GM19238 (cell line): Measurements from ENCODE around the gene TEX44.

Source experiments
- DNase-seq: peaks from one replicate; pipeline ENCODE4 v3.0.0; 2011; ENCODE audit warnings: low spot score; ENCODE audit not compliant: insufficient read length

The TEX44 gene

DNA sequence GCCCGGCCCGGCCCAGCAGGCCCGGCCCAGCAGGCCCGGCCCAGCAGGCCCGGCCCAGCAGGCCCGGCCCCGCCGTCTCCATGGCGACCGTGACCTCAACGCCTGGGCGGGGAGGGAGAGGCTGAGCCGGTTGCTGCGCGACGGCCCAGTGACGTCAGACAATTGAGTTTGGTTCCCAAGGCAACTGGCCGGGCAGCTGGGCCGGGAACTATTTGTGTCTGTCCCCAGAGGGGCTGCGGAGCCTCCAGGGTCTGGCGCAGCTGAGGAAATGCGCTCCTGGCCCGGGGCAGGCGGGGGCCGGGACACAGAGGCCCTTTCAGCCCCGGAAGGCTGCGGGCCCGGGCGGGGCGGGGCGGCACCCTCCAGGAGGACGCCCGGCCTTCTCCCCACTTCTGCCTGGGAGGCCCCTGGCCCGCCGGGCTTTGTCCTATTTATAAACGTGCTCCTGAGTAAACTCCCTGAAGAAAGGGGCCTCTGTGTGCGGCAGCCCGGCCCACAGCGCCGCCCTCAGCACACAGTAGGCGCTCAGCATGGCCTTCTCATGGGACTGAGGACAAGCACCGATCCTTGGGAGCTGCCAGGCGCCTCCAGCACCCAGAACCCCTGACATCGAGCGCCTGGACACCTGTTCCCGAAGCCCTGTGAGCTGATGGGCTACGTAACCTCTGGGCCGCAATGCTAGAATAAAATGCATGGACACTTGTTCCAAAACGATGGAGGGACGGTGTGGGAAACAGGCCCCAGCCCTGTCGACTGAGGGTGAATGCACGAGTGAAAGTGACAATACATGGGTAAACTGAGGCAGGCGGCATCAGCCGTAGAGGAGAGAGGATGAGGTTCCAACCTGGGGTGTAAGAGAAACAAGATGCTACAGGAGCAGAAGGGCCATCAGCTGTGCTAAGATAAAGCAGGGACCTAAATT, 12.3 kb downstream of the TEX44 start:
- DNase-seq = peak; percentile 96

DNA sequence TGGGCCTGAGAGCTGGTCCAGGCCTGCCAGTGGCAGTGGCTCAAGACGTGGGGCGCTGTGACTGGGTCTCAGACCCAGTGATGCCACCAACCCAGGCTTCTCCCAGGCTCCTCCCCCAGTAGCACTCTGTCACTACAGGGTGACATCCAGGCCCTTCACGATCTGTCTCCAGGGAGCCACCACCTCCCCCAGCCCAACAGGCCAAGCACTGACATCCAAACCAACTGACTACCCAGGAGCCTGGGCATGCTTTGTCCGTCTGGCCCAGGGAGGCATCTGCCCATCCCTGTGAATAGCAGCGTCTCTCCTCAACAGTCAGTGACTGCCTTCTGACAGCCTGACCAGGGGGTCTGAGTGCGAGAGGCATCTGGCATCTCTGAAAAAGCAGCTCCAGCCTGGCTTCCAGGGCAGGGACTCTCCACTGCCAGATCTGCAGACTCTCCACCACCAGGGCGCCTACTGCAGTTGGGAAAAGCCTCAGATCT, 13.0 kb downstream of the TEX44 start:
- DNase-seq = no peak

DNA sequence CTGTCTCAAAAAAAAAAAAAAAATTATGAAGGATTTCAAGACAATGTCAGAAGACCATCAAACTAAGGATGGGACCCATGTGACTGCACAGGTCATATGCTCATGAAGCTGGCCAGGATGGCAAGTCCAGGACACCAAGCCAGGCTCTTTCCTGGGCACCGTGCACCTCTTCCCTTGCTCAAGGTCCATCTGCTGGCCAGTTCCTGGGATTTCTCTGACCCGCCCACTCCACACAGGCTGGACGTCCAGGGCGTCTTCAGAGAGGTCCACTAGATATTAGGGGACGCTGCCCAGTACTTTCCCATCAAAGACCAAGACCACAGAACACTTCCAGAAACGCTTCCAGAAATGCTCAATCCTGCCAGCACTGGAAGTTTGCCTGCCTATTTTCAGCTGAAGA, 14.3 kb downstream of the TEX44 start:
- DNase-seq = no peak

DNA sequence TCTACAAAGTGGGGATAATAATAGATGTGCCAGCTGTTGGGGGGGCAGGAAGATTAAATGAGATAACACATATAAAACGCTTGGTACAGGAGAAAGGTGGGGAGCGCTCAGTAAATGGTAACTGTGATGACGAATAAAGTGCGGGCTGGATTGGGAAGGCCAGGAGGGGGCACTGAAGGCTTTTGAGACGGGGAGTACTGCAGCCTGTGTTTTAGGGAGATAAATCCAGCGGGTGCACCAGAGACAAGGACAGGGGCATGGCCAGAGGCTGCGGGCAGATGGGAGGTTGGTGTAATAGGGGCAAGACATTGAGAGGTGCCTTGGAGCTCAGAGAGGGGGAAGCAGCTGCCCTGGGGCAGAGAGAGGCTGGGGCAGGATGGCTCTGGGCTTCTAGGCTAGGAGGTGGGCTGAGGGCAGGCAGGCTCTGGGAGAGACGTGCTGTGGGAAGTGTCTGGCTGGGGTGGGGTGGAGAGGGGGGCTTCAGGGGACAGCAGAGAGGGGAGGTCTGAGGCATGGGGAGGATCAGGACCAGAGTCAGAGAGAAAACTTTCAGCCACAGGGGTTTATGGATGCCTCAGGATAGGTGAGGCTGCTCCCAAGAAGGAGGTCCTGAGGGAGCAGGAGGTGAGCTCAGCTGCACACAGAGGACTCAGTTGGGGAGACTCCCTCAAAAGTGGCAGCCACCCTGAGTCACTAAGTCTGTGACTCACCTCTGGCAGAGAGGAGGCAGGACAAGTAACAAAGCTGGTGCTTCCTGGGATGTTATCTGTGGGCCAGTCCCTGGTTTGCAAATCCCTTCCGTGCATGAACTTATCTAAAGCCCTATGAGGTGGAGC, 18.8 kb downstream of the TEX44 start:
- DNase-seq = no peak

DNA sequence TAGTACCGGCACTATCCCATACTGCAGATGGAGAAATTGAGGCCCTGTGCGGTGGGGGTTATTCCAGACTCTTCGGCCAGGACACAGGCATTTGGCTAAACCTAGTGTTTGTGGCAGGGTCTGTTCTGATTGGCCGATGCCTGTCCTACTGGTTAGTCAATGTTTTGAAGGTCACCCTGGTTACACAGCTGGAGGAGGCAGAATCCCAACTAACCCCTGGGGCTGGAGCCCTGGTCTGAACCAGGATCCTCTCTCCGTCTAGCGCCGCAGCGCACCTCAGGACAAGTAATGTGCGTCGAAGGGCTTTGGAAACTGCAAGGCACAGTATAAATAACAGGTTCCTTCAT, 19.4 kb downstream of the TEX44 start:
- no peak for DNase-seq

DNA sequence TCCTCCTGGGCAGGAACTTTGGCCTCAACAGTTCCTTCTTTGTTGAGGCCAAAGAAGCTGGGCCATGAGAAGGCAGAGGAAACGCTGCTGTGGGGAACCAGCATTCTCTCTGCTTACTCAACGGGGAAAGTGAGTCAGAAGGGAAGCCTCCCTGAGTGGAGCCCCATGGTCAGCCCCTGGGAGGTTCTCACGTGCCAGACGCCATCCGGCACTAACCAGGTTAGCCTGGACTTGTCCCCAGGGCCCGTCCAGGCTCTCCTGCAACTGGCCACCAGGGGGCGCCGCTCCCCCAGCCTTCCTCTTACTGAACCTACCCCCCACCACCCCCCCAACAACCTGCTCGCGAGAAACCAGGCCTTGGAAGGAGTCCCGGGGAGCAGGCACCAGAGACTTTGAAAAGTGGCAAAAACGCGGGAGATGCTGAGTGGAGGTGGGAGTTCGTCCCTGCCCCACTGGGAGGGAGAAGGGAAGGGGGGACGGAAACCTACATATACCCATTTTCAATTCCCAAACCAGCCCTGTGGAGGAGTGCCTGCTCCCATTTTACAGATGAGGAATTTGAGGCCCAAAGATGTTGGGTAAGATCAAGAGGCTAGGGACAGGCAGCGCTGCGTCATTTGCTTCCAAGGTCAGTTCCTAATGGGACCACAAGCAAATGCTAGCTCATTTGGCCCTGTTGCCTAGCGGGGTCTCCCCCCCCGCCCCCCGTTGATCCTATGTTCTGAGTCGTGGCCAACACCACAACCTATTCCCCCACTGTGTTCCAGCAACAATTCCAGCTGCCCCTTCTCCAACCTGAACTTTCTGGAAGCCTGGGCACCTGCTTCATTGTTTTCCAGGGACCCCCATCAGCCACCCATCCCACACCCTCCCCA, 20.0 kb downstream of the TEX44 start:
- peak; percentile 92 for DNase-seq

DNA sequence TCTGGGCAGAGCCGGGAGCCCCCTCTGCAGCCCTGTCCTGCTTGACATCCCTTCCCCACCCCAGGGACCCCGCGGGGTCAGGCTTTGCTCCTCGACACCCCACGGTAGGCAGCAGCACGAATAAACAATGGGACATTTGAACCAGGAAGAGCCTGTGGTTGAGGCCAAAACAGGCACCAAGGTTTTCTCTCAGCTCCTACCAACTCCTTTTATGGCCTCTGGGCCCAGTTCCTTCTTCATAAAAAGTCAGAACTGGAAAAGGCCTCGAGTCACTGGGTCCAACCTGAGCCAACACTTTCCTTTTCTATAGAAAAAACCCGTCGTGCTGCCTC, 20.6 kb downstream of the TEX44 start:
- peak; percentile 44 for DNase-seq

DNA sequence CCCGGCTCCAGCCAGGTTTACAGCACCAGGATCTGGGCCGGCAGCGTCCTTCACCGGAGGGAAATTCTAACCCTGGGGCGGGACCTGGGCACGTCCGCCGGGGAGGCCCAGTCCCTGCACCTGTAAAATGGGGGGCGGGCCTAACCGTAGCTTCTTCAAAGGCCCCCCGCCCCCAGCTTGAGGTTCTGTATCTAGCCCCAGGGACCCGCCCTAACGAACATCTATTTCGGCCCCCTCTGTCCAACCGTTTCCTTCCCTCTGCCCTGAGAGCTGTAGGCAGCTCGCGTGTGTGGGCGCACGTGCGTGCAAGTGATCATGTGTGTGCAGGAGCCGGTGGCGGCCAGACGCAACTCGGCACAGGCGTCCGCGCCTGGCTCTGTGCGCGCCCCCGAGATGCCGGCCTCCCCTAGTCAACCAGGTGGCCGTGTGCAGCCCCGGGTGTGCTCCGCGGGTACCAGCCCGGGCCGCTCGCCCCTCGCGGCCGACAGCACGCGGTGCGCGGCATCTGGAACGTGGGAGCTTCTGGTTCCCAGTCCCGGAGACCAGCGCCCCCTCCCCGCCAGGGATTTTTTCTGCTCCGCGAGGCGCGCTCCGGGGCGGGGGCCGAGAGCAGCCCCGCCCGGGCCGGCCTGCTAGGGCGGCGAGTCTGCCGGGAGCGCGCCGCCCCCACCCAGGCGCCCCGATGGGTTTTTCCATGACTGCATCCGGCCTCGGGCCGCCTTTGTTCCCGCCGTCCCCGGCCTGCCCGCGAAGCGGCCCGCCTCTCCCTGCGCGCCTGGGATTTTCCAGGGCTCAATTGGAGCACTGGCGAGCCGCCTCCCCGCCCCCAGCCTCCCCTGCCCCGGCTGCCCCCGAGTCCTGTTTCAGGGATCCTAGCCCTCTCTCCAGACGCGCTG, 21.2 kb downstream of the TEX44 start:
- peak; percentile 80 for DNase-seq

DNA sequence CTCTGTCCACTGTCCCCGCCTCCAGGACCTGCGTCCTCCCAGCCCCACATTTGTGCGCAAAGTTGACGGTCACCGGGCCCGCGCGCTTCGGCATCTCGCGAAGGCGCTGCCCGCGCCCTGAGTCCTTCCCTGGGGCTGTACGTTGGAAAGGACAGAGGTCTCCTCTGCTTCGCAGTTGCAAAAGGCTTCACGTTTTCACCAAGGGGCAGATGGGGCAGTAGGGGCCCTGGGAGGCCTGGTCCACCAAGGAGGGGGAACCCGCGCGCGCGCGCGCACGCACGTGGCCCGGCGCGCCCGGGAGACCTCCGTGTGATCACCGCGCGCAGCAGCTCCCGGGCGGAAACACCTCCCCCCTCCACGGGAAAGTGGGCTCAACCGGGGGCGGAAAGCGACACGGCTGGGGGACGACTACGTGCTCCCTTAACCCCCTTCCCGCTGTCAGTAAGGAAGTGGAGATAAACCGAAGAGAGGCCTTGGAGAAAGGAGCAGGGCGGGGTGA, 21.9 kb downstream of the TEX44 start:
- peak; percentile 44 for DNase-seq

DNA sequence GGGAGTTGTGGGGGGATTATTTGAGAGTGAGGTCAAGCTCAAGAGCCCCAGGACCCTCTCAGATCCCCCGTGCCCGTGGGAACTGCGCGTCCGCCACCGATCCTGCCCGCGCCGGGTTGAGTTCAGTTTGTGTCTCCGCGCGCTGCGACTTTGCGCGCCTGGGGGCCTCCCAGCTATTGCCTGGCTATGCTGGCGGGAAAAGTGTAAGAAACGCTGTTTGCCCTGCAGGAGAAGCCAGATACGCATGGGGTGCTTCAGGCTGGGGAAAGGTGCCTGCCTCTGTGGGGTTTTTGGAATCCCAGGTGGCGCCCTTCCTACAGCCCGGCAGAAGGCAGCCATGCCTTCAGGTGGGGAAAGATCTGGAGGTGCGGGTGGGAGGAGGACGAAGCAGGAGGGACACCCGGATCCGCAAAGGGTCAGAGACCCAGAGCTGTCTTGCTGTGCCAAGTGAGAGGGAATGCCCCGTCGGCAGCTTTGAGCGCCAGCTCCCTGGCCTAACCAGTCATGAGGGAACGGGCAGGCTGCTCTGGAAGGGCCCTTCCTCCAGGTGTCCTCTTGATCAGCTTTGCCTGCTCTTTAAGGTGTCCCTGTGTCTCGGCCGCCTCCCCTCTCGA, 22.5 kb downstream of the TEX44 start:
- no peak for DNase-seq

DNA sequence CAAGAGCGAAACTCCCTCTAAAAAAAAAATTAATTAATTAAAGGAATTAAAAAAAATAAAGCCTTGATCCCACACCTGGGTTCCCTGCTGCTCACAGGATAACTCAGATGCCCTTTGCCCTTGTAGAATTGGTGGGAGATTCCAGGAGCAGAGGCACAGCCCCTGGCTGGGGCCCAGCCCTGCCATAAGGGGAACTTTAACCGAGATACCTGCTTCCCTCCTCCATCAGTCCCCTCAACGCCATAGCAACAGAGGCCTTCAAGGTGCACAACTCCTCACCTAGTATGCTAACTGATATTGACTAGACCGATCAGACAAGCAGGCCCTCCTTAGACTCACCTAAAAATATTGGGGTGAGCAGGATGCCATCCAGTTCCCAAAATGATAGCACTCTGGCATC, 23.6 kb downstream of the TEX44 start:
- no peak for DNase-seq

DNA sequence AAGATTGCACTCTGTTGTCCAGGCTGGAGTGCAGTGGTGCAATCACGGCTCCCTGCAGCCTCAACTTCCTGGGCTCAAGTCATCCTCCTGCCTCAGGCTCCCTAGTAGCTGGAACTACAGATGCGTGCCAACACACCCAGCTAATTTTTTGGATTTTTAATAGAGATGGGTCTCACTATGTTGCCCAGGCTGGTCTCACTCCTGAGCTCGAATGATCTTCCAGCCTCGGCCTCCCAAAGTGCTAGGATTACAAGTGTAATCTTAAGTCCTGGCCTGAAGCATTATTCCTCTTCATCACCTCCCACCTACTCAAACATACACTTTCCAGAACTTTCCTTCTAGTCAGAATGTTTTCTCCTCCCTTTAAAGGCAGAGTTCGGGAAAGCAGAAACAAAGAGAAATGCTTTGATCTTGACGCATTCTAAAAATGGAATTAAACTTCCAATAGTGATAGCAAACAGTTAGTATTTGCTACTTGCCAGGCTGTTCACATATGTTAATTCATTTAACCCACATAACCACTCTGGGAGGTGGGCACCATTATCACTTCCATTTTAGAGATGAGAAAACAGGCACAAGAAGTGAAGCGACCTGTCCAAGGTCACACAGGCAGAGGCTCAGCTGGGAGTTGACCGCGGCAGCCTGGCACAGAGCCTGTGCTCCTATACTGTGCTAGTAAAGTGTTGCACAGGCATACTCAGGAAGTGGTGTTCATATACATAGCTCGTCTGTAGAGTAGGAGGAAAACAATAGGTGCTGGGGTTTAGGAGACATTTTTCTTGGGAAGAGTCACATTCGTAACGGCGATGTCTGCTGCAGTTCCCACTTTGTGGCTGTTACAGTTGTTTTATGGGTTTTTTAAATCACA, 24.6 kb downstream of the TEX44 start:
- no peak for DNase-seq

DNA sequence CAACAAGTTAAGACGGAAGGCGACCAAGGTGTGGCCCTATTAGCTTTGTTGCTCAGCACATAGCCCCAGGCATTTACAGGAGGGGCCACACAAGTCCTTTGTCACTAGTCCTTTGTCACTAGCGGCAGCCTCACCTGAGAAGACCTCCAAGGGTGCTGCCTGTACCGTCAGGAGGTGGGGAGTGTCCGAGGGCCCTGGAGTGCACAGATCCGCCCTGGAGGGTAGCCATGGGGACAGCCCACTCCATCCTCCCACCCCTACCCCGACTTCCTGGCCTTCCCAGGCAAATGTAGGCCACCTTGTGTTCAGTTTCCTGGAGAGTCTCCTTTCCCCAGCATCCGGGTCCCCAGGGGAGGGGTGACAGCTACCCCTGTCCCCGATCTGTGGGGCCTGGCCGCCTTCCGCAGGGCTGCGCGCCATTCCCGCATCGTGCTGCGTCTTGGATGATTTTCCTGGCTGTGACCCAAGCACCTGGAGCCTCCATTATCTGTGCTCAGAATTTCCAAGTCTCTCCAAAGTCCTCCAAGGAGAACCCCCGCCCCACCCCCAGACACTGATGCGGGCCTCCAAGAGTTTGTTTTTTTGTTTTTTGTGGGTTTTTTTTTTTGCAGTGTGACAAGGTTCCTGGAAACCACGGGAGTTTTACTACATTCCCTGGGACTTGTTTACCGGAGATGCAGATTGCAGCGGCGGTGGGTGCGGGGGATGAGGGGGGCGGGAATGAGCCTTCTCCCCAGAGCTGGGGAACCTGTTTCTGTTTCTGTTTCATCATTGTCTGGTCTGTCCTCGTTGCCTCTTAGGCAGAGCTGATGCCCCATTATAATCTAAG, 28.6 kb downstream of the TEX44 start:
- no peak for DNase-seq

DNA sequence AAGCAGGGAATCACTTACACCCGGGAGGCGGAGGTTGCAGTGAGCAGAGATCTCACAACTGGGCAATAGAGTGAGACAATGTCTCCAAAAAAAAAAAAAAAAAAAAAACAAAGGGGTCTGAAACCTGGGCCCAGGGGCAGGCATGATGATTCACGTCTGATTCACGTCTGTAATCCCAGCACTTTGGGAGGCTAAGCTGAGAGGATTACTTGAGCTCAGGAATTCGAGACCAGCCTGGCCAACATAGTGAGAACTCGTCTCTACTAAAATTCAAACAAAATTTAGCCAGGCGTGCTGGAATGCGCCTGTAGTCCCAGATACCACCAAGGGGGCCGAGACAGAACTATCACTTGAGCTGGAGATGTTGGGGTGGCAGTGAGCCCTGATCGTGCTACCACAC, 30.3 kb downstream of the TEX44 start:
- DNase-seq = no peak

DNA sequence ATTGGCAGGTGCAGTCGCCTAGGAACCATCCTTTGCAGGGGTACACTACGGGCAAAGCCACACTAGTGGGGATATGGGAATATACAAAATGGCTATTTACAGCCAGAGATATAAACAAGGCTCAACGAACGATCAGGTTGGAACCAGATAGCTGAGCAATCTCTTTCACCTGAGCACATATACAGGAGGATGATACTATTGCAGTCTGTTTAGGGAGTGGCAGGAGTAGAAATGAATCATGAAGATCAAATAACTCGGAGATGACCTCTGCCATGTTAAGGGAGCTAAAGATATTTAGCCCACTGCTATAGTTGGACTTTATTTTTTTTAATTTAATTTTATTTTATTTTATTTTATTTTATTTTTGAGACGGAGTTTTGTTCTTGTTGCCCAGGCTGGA, 33.8 kb downstream of the TEX44 start:
- DNase-seq = no peak

DNA sequence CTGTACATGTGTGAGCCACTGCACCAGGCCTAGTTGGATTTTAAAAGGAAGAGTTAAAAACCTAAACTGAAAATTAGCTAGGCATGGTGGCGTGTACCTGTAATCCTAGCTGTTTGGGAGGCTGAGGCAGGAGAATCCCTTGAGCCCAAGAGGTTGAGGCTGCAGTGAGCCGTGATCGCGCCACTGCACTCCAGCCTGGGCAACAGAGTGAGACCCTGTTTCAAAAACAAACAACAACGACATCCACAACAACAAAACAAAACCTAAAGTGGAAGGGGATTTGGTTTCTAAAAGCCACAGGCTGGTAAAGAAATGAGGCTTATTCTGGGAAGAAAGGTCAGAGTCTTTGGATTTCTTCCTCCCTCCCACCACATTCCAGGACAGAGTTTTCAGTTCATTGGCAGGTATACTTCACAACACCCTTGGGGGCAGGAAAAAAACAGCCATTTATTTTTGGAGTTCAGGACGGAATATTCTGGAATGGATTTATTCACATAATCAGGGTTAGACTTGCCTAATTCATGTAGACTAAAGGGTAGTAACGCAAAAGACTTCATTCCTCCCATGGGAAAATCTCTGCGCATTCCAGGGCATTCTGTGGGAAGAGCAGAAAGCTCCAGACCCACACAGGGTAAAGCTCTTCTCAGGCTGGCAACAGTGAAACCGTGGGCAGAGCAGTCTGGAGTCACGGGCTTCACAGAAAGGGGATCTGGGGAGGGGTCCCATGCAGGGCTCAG, 34.9 kb downstream of the TEX44 start:
- DNase-seq = no peak

DNA sequence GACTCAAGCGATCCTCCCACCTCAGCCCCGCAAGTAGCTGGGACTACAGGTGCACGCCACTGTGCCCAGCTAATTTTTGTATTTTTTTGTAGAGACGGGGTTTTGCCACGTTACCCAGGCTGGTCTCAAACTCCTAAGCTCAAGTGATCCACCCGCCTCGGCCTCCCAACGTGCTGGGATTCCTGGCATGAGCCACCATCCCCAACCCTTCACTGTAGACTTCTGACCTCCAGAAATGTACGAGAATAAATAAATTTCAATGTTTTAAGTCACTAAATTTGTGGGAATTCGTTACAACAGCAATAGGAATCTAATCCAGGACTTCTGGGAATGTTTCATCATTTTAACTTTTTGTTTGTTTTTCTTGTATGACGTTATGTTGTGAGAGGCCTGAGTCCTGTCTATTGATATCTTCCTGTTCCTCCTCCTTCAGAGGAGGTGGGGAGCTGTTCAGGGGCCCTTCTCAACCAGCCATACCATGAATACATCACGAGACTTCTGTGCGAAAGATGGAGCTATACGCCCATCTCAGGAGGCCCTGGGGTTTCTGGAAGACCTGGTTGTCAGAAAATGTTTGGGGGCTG, 40.0 kb downstream of the TEX44 start:
- no peak for DNase-seq
